ENCODE measurements around the gene TRIM60.

TRIM60 gene

GRCh38 chr4:165027762-165028402 lies 3.9 kb upstream of the TRIM60 start:
- H2AFZ ChIP-seq (ENCODE audit: low read depth) = no peak overlapping the region

GRCh38 chr4:165048170-165048569 lies 16.4 kb downstream of the TRIM60 start:
- Histone ChIP-seq H3K79me2 (ENCODE audit: insufficient read depth, low read depth) (no peaks in the 10 kb centered on the region), H3K4me2 (no peak overlapping the region), H3K4me3 (IDR thresholded peaks at IDR 0.05; ENCODE audit: insufficient read depth, low read depth, low read length) (no peak overlapping the region), H3K36me3 (ENCODE audit: insufficient read depth) (no peaks in the 10 kb centered on the region), H2AFZ (ENCODE audit: low read depth) (no peak overlapping the region), H3K27ac (no peak overlapping the region), H4K20me1 (ENCODE audit: insufficient read depth) (no peaks in the 10 kb centered on the region), H3K9ac (no peak overlapping the region), H3K27me3 (ENCODE audit: insufficient read depth, low read depth) (no peaks in the 10 kb centered on the region), H3K4me1 (ENCODE audit: low read depth, poor library complexity, severe bottlenecking) (no peaks in the 10 kb centered on the region)
- TF ChIP-seq CTCF (conservative IDR thresholded peaks at IDR 0.05; ENCODE audit: low read depth, low read length) = no peak

More at GRCh38 chr4:165027762-165028402, 3.9 kb upstream of the TRIM60 start:
- Histone ChIP-seq H3K4me1 (ENCODE audit: low read depth, poor library complexity, severe bottlenecking) (no peaks in the 10 kb centered on the region), H3K4me2 (no peak overlapping the region), H3K27me3 (ENCODE audit: insufficient read depth, low read depth) (no peaks in the 10 kb centered on the region), H3K9ac (no peak overlapping the region), H3K36me3 (ENCODE audit: insufficient read depth) (no peaks in the 10 kb centered on the region), H4K20me1 (ENCODE audit: insufficient read depth) (no peaks in the 10 kb centered on the region), H3K79me2 (ENCODE audit: insufficient read depth, low read depth) (no peaks in the 10 kb centered on the region), H3K4me3 (IDR thresholded peaks at IDR 0.05; ENCODE audit: insufficient read depth, low read depth, low read length) (no peak overlapping the region), H3K27ac (no peak overlapping the region)
- no peak for TF ChIP-seq CTCF (conservative IDR thresholded peaks at IDR 0.05; ENCODE audit: low read depth, low read length)

GRCh38 chr4:165052627-165053026 lies 20.8 kb downstream of the TRIM60 start:
- H3K9ac ChIP-seq = no peak overlapping the region
- H3K36me3 ChIP-seq (ENCODE audit: insufficient read depth) = no peaks in the 10 kb centered on the region
- H4K20me1 ChIP-seq (ENCODE audit: insufficient read depth) = no peaks in the 10 kb centered on the region
- no peak for TF ChIP-seq CTCF (conservative IDR thresholded peaks at IDR 0.05; ENCODE audit: low read depth, low read length)
- no peaks in the 10 kb centered on the region for H3K79me2 ChIP-seq (ENCODE audit: insufficient read depth, low read depth)
- no peak overlapping the region for H3K4me3 ChIP-seq (IDR thresholded peaks at IDR 0.05; ENCODE audit: insufficient read depth, low read depth, low read length)
- no peak overlapping the region for H2AFZ ChIP-seq (ENCODE audit: low read depth)
- H3K4me2 ChIP-seq = no peak overlapping the region
- H3K27ac ChIP-seq = no peak overlapping the region
- no peaks in the 10 kb centered on the region for H3K4me1 ChIP-seq (ENCODE audit: low read depth, poor library complexity, severe bottlenecking)
- no peaks in the 10 kb centered on the region for H3K27me3 ChIP-seq (ENCODE audit: insufficient read depth, low read depth)

GRCh38 chr4:165053645-165054044 lies 21.8 kb downstream of the TRIM60 start, which contains the start of gene TRIM75:
TSS of gene TRIM75 (plus strand) at chr4:165053866. CDS start at chr4:165059148, 5,282 bp downstream.
- Histone ChIP-seq H3K27me3 (ENCODE audit: insufficient read depth, low read depth) (no peaks in the 10 kb centered on the region), H3K4me1 (ENCODE audit: low read depth, poor library complexity, severe bottlenecking) (no peaks in the 10 kb centered on the region), H3K27ac (no peak within 1 kb of the TSS), H3K36me3 (ENCODE audit: insufficient read depth) (no peaks in the 10 kb centered on the region), H4K20me1 (ENCODE audit: insufficient read depth) (no peaks in the 10 kb centered on the region), H3K4me3 (IDR thresholded peaks at IDR 0.05; ENCODE audit: insufficient read depth, low read depth, low read length) (no peak within 1 kb of the TSS), H3K9ac (no peak within 1 kb of the TSS), H2AFZ (ENCODE audit: low read depth) (no peak within 1 kb of the TSS), H3K4me2 (no peak within 1 kb of the TSS), H3K79me2 (ENCODE audit: insufficient read depth, low read depth) (no peaks in the 10 kb centered on the region)
- TF ChIP-seq CTCF (conservative IDR thresholded peaks at IDR 0.05; ENCODE audit: low read depth, low read length) = no peak
